HG03280 (cell line): ENCODE results near the gene ADGRG1.
"Not testable (repeated sequence)": the region's sequence is repeated elsewhere in the genome, so short reads cannot be mapped to it uniquely, and the experiment has no call there.

Experiments
- ATAC-seq: cut with Tn5 transposase; IDR thresholded peaks from one replicate; pipeline ENCODE4 v1.9.1; 2021; ENCODE audit warnings: mild to moderate bottlenecking, moderate library complexity; ENCODE audit not compliant: unreplicated experiment

The ADGRG1 gene

GRCh38 chr16:57663917-57664661 lies 35.7 kb downstream of the ADGRG1 start:
- ATAC-seq, result no peak

- no peak for ATAC-seq
Measured at GRCh38 chr16:57664662-57665025, 36.2 kb downstream of the ADGRG1 start.

- ATAC-seq, result no peak
Measured at GRCh38 chr16:57665541-57665940, 37.1 kb downstream of the ADGRG1 start.

GRCh38 chr16:57666353-57667047 lies 38.1 kb downstream of the ADGRG1 start:
- ATAC-seq, result no peak

- ATAC-seq, result no peak
Measured at GRCh38 chr16:57667048-57667525, 38.7 kb downstream of the ADGRG1 start.

GRCh38 chr16:57667526-57668262 lies 39.3 kb downstream of the ADGRG1 start:
- no peak for ATAC-seq

GRCh38 chr16:57668263-57668571 lies 39.8 kb downstream of the ADGRG1 start, which contains the start of gene ADGRG3:
TSS of gene ADGRG3 (plus strand) at chr16:57668306. CDS start at chr16:57668348, 42 bp downstream.
- ATAC-seq, result no peak

GRCh38 chr16:57668630-57669475 lies 40.4 kb downstream of the ADGRG1 start:
- ATAC-seq, result no peak

- no peak for ATAC-seq
Measured at GRCh38 chr16:57669476-57670162, 41.2 kb downstream of the ADGRG1 start.

GRCh38 chr16:57670196-57670595 lies 41.8 kb downstream of the ADGRG1 start:
- no peak for ATAC-seq

- not testable (repeated sequence) for ATAC-seq
Measured at GRCh38 chr16:57671451-57671850, 43.0 kb downstream of the ADGRG1 start.

- ATAC-seq, result no peak
Measured at GRCh38 chr16:57672416-57672815, 44.0 kb downstream of the ADGRG1 start.

GRCh38 chr16:57672824-57673223 lies 44.4 kb downstream of the ADGRG1 start:
- no peak for ATAC-seq

GRCh38 chr16:57675741-57676551 lies 47.5 kb downstream of the ADGRG1 start:
- no peak for ATAC-seq

GRCh38 chr16:57676553-57677085 lies 48.2 kb downstream of the ADGRG1 start:
- no peak for ATAC-seq

- no peak for ATAC-seq
Measured at GRCh38 chr16:57677622-57678369, 49.4 kb downstream of the ADGRG1 start.

- no peak for ATAC-seq
Measured at GRCh38 chr16:57679016-57679415, 50.6 kb downstream of the ADGRG1 start.

GRCh38 chr16:57679767-57680482 lies 51.5 kb downstream of the ADGRG1 start:
- no peak for ATAC-seq
